ENCODE results near the gene CALU.

CALU gene

DNA sequence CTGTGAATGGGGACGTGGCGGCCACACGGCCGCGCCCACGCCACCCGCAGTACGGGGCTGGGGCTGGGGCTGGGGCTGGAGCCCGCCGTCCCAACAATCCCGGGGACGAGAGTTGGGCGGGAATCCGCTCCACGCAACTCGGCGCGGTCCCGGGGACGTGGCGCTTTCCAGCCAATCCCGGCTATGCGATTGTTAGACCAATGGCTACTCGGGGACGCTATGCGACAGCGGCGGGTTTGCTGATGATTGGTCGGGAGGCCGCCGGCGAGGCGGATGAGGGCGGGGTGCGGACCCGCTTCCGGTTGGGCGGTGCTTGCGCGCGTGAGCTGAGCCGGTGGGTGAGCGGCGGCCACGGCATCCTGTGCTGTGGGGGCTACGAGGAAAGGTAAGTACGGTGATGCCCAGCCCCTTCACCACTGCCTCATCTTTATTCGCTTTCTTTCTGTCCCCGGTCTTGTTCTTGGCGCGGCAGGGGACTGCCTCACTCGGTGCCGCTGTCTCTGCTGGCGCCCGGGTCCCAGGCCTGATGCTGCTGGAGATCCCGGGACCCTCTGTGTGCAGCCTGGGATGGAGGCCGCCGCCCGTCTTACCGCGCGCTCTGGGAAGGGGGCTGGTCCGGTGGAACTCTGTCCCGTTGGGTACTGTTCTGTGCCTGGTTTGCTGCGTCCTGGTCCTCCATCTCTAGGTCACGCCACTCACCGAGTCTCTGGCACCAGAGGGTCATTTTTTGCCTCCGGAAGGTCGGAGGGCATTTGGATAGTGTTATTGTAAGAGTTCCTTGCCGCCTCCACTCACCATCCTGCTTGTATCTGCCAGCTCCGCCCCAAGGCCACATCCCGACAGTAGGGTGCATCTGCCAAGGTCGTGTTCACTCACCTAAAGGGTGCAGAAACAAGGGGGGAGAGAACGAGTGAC, at the start of gene CALU:
CALU (plus strand) TSS at position 312 of the 915 bp plus-strand sequence. CDS start 9,225 bp downstream, outside the sequence.
- in situ Hi-C loops (cut with HindIII; ENCODE audit: low sequenced_read_pairs), result no loop called here
- DNase-seq (ENCODE audit: low read depth, low spot score), result peak; percentile 97
- TF ChIP-seq, protein P1, sequence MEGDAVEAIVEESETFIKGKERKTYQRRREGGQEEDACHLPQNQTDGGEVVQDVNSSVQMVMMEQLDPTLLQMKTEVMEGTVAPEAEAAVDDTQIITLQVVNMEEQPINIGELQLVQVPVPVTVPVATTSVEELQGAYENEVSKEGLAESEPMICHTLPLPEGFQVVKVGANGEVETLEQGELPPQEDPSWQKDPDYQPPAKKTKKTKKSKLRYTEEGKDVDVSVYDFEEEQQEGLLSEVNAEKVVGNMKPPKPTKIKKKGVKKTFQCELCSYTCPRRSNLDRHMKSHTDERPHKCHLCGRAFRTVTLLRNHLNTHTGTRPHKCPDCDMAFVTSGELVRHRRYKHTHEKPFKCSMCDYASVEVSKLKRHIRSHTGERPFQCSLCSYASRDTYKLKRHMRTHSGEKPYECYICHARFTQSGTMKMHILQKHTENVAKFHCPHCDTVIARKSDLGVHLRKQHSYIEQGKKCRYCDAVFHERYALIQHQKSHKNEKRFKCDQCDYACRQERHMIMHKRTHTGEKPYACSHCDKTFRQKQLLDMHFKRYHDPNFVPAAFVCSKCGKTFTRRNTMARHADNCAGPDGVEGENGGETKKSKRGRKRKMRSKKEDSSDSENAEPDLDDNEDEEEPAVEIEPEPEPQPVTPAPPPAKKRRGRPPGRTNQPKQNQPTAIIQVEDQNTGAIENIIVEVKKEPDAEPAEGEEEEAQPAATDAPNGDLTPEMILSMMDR (IDR thresholded peaks at IDR 0.05; ENCODE audit: low read depth, low read length), result no peak
- peak within 1 kb of the TSS; percentile 97 for H3K4me3 ChIP-seq (ENCODE audit: low read depth, low read length)

DNA sequence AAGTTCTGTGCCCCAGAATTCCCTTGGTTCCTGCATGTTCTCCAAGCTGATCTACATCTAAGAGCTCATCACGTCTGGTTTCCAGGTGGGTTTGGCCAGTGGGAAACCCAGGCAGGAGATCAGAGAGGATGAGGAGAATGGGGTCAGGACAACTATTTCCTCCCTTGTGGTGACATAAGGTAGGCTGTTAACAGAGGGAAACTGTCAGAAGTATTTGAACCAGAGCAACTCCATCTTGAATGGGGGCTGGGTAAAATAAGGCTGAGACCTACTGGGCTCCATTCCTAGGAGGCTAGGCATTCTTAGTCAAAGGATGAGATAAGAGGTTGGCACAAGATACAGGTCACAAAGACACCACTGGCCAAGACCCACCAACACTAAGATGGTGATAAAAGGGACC, 47.9 kb upstream of the CALU start:
- in situ Hi-C loops (cut with HindIII; ENCODE audit: low sequenced_read_pairs), result no loop called here
- no peak for DNase-seq (ENCODE audit: low read depth, low spot score)
- H3K4me3 ChIP-seq (ENCODE audit: low read depth, low read length), result no peak overlapping the region
- TF ChIP-seq, protein P1 (IDR thresholded peaks at IDR 0.05; ENCODE audit: low read depth, low read length), result no peak

DNA sequence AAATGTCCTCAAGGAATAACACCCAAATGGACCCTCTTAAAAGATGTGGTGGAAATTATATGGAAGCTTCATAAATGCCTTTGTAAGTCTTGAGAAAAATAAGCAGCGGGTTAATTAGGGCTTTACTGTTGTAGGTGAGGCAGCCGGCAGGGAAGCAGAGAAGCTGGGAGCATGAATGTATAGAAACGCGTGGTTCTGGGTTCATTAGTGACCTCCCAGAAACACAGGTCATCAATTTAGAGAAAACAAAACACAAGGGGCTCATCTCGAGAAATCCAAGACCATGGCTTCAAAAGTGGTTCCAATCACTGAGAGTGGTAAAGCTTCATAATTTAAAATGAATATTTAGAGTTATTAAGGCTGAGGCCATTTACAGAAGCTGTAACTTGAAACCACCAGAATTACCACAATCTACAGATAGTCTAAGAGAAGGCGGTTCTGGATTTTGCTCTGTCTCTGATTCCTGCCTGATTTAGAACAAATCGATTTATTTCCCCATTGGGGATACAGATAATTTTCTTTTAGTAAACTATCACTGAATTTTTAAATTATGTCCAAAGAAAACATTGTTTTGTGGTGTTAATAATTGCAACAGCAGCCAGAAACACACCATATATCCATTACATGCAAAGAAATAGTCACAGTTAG, 46.4 kb upstream of the CALU start:
- H3K4me3 ChIP-seq (ENCODE audit: low read depth, low read length), result no peak overlapping the region
- TF ChIP-seq, protein P1 (IDR thresholded peaks at IDR 0.05; ENCODE audit: low read depth, low read length), result no peak
- in situ Hi-C loops (cut with HindIII; ENCODE audit: low sequenced_read_pairs), result no loop called here
- no peak for DNase-seq (ENCODE audit: low read depth, low spot score)

DNA sequence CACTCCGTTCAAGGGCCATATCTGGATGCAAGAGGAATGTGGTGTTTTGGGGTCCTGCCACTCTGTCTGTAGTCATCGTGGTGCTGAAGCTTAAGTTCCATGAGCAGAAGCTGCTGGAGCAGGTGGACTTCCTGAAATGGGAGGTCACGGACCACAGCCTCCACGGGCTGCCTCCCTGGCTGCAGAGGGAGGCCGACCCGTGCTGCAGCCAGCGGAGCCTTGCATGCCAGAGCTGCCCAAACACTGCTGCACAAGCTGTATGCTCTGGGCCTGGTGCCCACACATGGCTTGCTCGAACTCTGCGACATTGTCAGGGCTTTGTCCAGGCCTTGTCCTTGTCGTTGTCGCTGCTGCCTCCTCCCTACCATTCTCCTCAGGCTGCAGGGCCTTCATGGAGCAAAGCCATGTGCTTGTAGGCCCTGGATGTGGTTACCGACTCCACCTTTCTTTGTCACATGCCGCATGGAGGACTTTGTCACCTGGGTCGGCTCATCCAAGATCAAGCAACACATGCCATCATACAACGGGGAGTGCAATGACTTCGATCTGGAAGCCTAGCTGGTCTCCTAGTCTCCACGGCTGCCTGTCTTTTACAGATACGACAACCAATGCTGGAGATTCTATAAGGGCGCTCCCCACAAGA, 45.7 kb upstream of the CALU start:
- no peak overlapping the region for H3K4me3 ChIP-seq (ENCODE audit: low read depth, low read length)
- TF ChIP-seq, protein P1 (IDR thresholded peaks at IDR 0.05; ENCODE audit: low read depth, low read length), result no peak
- DNase-seq (ENCODE audit: low read depth, low spot score), result no peak
- in situ Hi-C loops (cut with HindIII; ENCODE audit: low sequenced_read_pairs), result no loop called here

DNA sequence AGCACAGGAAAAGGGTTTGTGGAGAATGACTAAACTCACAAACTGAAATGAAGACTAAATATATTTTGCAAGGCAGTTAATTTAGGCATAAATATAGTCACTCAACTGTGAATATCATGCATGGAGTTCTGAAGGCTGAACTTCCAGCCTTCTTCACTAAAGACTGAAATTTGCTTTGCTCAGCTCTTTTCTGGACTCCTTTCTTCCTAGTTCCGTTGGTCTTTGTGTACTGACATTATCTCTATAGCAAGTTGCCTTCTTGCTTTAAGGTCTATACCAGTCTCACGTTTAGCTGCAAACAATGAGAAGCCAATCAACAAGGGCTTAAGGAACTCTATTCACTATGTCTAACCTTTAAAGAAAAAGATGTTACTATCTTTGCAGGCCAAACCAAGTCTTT, 44.4 kb upstream of the CALU start:
- in situ Hi-C loops (cut with HindIII; ENCODE audit: low sequenced_read_pairs), result no loop called here
- TF ChIP-seq, protein P1 (IDR thresholded peaks at IDR 0.05; ENCODE audit: low read depth, low read length), result no peak
- DNase-seq (ENCODE audit: low read depth, low spot score), result no peak
- no peak overlapping the region for H3K4me3 ChIP-seq (ENCODE audit: low read depth, low read length)

DNA sequence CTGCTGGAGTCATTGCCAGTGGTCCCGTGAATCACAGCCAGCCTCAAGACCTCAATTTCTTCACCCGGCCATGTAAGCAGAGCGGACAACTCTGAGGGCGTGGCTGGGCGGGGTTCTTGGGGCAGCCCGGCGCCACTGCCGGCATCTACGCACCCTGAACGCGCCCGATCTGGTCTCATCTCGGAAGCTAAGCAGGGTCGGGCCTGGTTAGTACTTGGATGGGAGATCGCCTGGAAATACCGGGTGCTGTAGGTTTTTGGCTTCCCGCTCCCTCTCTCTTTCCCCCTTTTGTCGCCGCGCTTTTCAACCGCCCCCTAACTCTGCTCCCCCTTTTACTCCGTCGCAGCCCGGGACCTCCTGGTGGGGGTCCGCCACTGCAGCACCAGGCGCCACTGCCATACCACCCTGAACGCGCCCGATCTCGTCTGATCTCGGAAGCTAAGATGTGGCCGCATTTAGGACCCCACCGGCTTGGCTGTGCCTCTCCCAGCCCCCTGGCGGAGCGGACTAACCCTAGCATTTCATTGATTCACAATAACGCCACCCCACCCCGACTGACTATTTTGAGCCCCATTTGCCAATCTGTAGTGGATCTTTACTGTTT, 41.8 kb upstream of the CALU start:
- TF ChIP-seq, protein P1 (IDR thresholded peaks at IDR 0.05; ENCODE audit: low read depth, low read length), result peak; percentile 57
- DNase-seq (ENCODE audit: low read depth, low spot score), result peak; percentile 54
- H3K4me3 ChIP-seq (ENCODE audit: low read depth, low read length), result peak overlapping the region; percentile 51
- in situ Hi-C loops (cut with HindIII; ENCODE audit: low sequenced_read_pairs), result no loop called here
